ENCODE results near the gene PAXX.

DNA sequence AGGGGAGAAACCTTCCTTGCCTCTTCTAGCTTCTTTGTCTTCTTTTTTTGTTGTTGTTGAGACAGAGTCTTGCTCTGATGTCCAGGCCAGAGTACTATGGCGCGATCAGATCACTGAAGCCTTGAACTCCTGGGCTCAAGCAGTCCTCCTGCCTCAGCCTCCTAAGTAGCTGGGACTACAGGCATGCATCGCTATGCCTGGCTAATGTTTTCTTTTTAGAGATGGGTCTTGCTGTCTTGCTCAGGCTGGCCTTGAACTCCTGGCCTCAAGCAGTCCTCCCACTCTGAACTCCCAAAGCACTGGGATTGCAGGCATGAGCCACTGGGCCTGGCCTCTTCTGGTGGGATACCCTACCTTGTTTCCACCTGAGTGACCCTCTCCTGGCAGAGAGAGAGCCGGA is 3.4 kb upstream of the PAXX start:
- TF ChIP-seq, protein P1, sequence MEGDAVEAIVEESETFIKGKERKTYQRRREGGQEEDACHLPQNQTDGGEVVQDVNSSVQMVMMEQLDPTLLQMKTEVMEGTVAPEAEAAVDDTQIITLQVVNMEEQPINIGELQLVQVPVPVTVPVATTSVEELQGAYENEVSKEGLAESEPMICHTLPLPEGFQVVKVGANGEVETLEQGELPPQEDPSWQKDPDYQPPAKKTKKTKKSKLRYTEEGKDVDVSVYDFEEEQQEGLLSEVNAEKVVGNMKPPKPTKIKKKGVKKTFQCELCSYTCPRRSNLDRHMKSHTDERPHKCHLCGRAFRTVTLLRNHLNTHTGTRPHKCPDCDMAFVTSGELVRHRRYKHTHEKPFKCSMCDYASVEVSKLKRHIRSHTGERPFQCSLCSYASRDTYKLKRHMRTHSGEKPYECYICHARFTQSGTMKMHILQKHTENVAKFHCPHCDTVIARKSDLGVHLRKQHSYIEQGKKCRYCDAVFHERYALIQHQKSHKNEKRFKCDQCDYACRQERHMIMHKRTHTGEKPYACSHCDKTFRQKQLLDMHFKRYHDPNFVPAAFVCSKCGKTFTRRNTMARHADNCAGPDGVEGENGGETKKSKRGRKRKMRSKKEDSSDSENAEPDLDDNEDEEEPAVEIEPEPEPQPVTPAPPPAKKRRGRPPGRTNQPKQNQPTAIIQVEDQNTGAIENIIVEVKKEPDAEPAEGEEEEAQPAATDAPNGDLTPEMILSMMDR (conservative IDR thresholded peaks at IDR 0.05 in 1 of 2, IDR thresholded peaks at IDR 0.05 in 1 of 2; ENCODE audit: low read depth in 1 of 2, low read length in 2 of 2): no peak
- no peak for TF ChIP-seq EZH2 (IDR thresholded peaks at IDR 0.05; ENCODE audit: low read length, missing control alignments)
